Astrocyte of the spinal cord (primary cell): Measurements from ENCODE around the gene NUDT1.

Experiments
- DNase-seq: peaks from one replicate; pipeline ENCODE4 v3.0.0; 2011; ENCODE audit warnings: low read depth, low spot score
- H3K4me3 ChIP-seq: 2 replicates; pipeline ENCODE4 v1.5.1; 2011; ENCODE audit warnings: low read depth, mild to moderate bottlenecking, low read length, moderate library complexity
- in situ Hi-C: cut with HindIII; loops from 2 replicates; pipeline ENCODE4 v1.10.0; 2017; ENCODE audit warnings: low sequenced_read_pairs
- TF ChIP-seq, protein P1 (sequence below): IDR thresholded peaks from 2 replicates; pipeline ENCODE4 v1.5.1; 2012; ENCODE audit warnings: low read depth, mild to moderate bottlenecking, low read length, inconsistent platforms

Gene NUDT1

DNA sequence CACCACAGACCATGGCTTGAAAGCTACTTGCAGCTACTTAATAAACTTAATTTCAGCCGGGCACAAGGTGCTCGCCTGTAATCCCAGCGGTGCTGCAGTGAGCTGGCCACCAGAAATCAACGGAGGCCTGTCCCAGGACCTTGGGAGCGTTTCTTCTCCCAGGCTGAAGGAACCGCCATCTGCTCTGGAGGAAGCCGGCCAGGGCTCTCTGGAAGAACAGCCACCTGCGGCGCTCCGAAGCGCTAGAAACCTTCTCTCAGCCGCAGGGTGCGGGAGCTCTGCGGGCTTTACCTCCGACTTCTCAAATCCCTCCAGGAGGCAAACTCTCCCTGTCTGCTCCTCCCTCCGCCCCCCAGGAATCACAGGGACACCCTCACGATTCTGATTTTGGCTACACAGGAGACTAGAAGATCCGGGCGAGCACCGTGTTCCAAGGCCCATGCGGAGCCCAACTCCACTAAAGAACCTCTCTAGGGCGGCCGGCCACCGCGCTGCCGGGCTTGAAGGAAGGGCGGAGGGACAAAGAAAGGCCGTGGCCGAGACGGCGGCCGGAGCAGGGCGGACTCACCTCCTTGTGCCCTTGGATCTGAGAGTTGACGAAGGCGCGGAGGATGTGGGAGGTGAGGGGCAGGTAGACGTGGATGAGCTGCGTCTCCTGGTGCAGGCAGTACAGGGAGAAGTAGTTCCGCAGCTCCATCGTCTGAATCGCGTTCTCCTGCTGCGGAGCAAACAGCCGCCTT, 14.4 kb downstream of the NUDT1 start:
- no peak for DNase-seq
- no peak overlapping the region for H3K4me3 ChIP-seq
- TF ChIP-seq, protein P1, sequence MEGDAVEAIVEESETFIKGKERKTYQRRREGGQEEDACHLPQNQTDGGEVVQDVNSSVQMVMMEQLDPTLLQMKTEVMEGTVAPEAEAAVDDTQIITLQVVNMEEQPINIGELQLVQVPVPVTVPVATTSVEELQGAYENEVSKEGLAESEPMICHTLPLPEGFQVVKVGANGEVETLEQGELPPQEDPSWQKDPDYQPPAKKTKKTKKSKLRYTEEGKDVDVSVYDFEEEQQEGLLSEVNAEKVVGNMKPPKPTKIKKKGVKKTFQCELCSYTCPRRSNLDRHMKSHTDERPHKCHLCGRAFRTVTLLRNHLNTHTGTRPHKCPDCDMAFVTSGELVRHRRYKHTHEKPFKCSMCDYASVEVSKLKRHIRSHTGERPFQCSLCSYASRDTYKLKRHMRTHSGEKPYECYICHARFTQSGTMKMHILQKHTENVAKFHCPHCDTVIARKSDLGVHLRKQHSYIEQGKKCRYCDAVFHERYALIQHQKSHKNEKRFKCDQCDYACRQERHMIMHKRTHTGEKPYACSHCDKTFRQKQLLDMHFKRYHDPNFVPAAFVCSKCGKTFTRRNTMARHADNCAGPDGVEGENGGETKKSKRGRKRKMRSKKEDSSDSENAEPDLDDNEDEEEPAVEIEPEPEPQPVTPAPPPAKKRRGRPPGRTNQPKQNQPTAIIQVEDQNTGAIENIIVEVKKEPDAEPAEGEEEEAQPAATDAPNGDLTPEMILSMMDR: no peak
- in situ Hi-C loops: no loop called here

DNA sequence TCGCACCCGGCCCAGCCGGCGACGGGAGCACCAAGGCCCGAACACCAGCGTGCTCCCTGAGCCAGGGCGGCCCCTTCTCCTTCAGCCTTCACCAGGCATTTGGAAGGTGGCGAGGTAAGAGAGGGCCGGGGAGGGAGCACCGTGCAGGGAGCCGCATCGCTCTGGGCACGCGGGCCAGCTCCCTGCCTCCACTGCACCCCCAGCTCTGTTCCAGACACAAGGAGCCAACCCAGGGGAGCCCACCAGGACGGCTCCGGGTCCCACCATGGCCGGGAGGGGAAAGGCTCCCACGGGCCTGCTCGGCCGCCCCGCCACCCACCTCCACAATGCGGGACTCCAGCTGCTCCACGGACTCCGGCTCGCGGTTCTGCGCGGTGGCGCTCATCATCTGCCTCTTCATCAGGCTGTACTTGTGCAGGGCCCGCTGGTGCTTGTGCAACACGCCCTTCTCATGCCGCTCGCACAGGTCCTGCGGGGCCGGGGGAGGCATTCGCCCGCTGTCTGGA, 15.1 kb downstream of the NUDT1 start:
- TF ChIP-seq, protein P1: no peak
- no peak overlapping the region for H3K4me3 ChIP-seq
- DNase-seq: no peak
- in situ Hi-C loops: no loop called here

DNA sequence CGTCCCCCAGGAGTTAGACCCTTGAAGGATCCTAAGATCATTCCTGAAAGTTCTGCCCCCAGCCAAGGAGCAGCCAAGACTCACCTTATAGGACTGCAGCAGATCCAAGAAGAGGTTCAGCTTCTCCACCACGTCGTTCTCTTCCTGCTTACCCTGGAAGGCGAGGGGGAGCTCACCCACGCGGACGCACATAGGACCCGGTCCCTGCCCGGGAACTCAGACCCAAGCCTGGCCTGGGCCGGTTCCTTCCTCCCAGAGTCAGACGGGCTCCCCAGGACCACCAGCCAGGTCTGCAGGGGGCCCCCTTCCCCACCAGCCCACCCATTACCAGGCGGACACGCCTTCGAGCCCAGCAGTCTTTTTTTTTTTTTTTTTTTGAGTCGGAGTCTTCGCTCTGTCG, 15.6 kb downstream of the NUDT1 start:
- TF ChIP-seq, protein P1: no peak
- in situ Hi-C loops: no loop called here
- H3K4me3 ChIP-seq: no peak overlapping the region
- DNase-seq: no peak

GRCh38 chr7:2258661-2259365, 16.8 kb downstream of the NUDT1 start:
- TF ChIP-seq, protein P1: no peak
- no peak for DNase-seq
- in situ Hi-C loops: no loop called here
- H3K4me3 ChIP-seq: no peak overlapping the region

- TF ChIP-seq, protein P1: no peak
These were observed 17.5 kb downstream of the NUDT1 start for GRCh38 chr7:2259480-2259879.

DNA sequence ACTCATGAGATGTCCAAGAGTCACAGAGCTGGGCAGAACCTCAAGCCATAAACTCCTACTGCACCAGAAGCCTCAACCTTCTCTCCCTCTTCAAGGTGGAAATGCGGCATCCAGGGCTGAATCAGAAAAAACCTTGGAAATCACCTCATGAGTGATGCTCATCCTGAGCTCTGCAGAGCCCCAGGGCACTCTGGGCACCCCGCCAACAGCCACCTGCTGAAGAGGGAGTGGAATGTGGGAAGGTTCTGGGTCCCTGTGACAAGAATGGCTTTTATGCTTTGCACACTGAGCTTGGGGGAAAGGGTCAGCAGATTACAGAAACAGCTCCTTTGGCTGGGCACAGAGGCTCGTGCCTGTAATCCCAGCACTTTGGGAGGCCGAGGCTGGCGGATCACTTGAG, 18.8 kb downstream of the NUDT1 start:
- in situ Hi-C loops: no loop called here
- TF ChIP-seq, protein P1: no peak
- no peak overlapping the region for H3K4me3 ChIP-seq
- DNase-seq: no peak

More at GRCh38 chr7:2259480-2259879, 17.5 kb downstream of the NUDT1 start:
- no peak for DNase-seq
- H3K4me3 ChIP-seq: no peak overlapping the region
- in situ Hi-C loops: no loop called here
